HepG2 (cell line): ENCODE measurements around the gene OSGIN1. TPM values are rescaled to one million over a fixed set of nuclear protein-coding genes. Genes with fewer than 3 reads are reported as not detected.
A peak's percentile ranks its signal among the peaks of the same experiment; 100 is the strongest.

ENCODE experiments used
- ATF4 ChIP-seq, 2 experiments: fragments of 450-650 bp in 1 of 2; sonication (generic) in 1 of 2; formaldehyde crosslinking; IDR thresholded peaks; 2 replicates each; pipeline versions ENCODE4 v1.5.0 to v1.8.0; 2020 to 2022; ENCODE audit warnings: mild to moderate bottlenecking in 1 of 2, missing genetic modification reagents in 1 of 2
- BATF2 ChIP-seq: sonication (generic); formaldehyde crosslinking; IDR thresholded peaks from 2 replicates; pipeline ENCODE4 v1.8.0; 2022; ENCODE audit warnings: mild to moderate bottlenecking, missing genetic modification reagents, moderate library complexity
- CEBPZ ChIP-seq: IDR thresholded peaks from 2 replicates; pipeline ENCODE4 v1.6.1; 2012; ENCODE audit warnings: low read length, improper control_type of control experiment
- FOXO1 ChIP-seq: sonication (generic); formaldehyde crosslinking; IDR thresholded peaks from 2 replicates; pipeline ENCODE4 v1.4.0; 2020; ENCODE audit warnings: missing genetic modification reagents
- HDAC1 ChIP-seq: sonication (generic); formaldehyde crosslinking; IDR thresholded peaks from 2 replicates; pipeline ENCODE4 v1.5.1; 2020; ENCODE audit warnings: mild to moderate bottlenecking, missing genetic modification reagents
- KLF16 ChIP-seq, 2 experiments: sonication (generic) in 1 of 2; formaldehyde crosslinking in 1 of 2; IDR thresholded peaks; 2 replicates each; pipeline versions ENCODE4 v1.6.1 to v1.8.0; 2016 to 2023; ENCODE audit warnings: missing genetic modification reagents in 2 of 2, missing compliant biosample characterization in 1 of 2
- MAF1 ChIP-seq: sonication (generic); formaldehyde crosslinking; IDR thresholded peaks from 2 replicates; pipeline ENCODE4 v1.5.0; 2020; ENCODE audit warnings: missing genetic modification reagents, borderline replicate concordance
- MYNN ChIP-seq: sonication (generic); formaldehyde crosslinking; IDR thresholded peaks from 2 replicates; pipeline ENCODE4 v1.4.0; 2020; ENCODE audit warnings: mild to moderate bottlenecking, low read depth, missing genetic modification reagents
- RAD51 ChIP-seq: fragments of 450-650 bp; IDR thresholded peaks from 2 replicates; pipeline ENCODE4 v1.6.1; 2016; ENCODE audit warnings: borderline replicate concordance
- STAT6 ChIP-seq: sonication (generic); formaldehyde crosslinking; IDR thresholded peaks from 2 replicates; pipeline ENCODE4 v1.4.0; 2020; ENCODE audit warnings: missing genetic modification reagents, mild to moderate bottlenecking, borderline replicate concordance
- THRA ChIP-seq: sonication (generic); formaldehyde crosslinking; IDR thresholded peaks from 2 replicates; pipeline ENCODE4 v1.4.0; 2020; ENCODE audit warnings: missing genetic modification reagents, borderline replicate concordance
- ZBTB2 ChIP-seq: sonication (generic); formaldehyde crosslinking; IDR thresholded peaks from 2 replicates; pipeline ENCODE4 v1.8.0; 2022; ENCODE audit warnings: low read depth, missing genetic modification reagents
- ZBTB3 ChIP-seq: sonication (generic); formaldehyde crosslinking; IDR thresholded peaks from 2 replicates; pipeline ENCODE4 v1.4.0; 2020; ENCODE audit warnings: low read depth, mild to moderate bottlenecking, moderate library complexity, missing genetic modification reagents, borderline replicate concordance
- ZFP36L1 ChIP-seq: sonication (generic); formaldehyde crosslinking; IDR thresholded peaks from 2 replicates; pipeline ENCODE4 v1.8.0; 2022; ENCODE audit warnings: mild to moderate bottlenecking, missing genetic modification reagents, moderate library complexity
- ZNF207 ChIP-seq: fragments of 450-650 bp; IDR thresholded peaks from 2 replicates; pipeline ENCODE4 v1.6.1; 2016; ENCODE audit warnings: antibody characterized with exemption, borderline replicate concordance
- ZNF644 ChIP-seq: IDR thresholded peaks from 2 replicates; pipeline ENCODE4 v1.6.1; 2016; ENCODE audit warnings: low read depth
- ZSCAN31 ChIP-seq: sonication (generic); formaldehyde crosslinking; IDR thresholded peaks from 2 replicates; pipeline ENCODE4 v1.5.0; 2020; ENCODE audit warnings: low read depth, mild to moderate bottlenecking, missing genetic modification reagents
- polyA plus RNA-seq, 8 experiments: library from polyadenylated mRNA; depleted of rRNA in 3 of 8; stranded (reverse) in 7 of 8; unstranded in 1 of 8; fragments of >200 nt; fragmentation: Illumina TruSeq in 4 of 8; extraction: Trizol in 4 of 8; gene quantifications; 2 replicates each; pipeline versions ENCODE4 v1.2.1 to v1.2.3, GENCODE V29; 2011 to 2016; ENCODE audit warnings: low read depth in 4 of 8, missing spikeins in 1 of 8, mixed read lengths in 1 of 8; ENCODE audit not compliant: insufficient read depth in 1 of 8
- total RNA-seq, 5 experiments: library from RNA; depleted of rRNA; stranded (reverse); fragments of >200 nt; fragmentation: Illumina TruSeq; extraction: Trizol; gene quantifications; 2 replicates each; pipeline ENCODE4 v1.2.3, GENCODE V29; 2016; ENCODE audit warnings: low read depth in 1 of 5

The OSGIN1 gene
- total and polyA plus RNA-seq, 2 of the 13 experiments (the other 11 are each of a cell fraction or from before 2014, with no cell fraction given), result 20.5 to 27.1 TPM

- TF ChIP-seq STAT6 (CRISPR knock-in tag) (peak; percentile 95), MYNN (CRISPR knock-in tag) (0 out of 2 replicates have a peak, but pooled peaks have one; percentile 24), ZNF207 (no peak), ZNF644 (CRISPR knock-in tag) (peak; percentile 86; the same call in 1 of the 2 replicates), CEBPZ (no peak), FOXO1 (CRISPR knock-in tag) (peak; percentile 100), ZFP36L1 (CRISPR knock-in tag) (peak; percentile 99), MAF1 (CRISPR knock-in tag) (no peak), BATF2 (peak; percentile 76; the same call in 1 of the 2 replicates), KLF16 (CRISPR knock-in tag; IDR thresholded peaks at IDR 0.05) (peak in 1 of 2 experiments; percentile 100; a peak in 2 of 4 replicates), RAD51 (peak; percentile 52; the same call in 1 of the 2 replicates), ATF4 (CRISPR knock-in tag; IDR thresholded peaks at IDR 0.05) (peak in 1 of 2 experiments; percentile 87; a peak in 2 of 4 replicates), ZSCAN31 (peak; percentile 97), HDAC1 (peak; percentile 99), ZBTB3 (CRISPR knock-in tag) (peak; percentile 82), THRA (CRISPR knock-in tag) (peak; percentile 99), ZBTB2 (0 out of 2 replicates have a peak, but pooled peaks have one; percentile 50)
Observed at GRCh38 chr16:83942815-83943515, 10.1 kb upstream of the OSGIN1 start (continued).
